Activated CD4-positive, CD25-positive, alpha-beta regulatory T cell treated with anti-CD3 and anti-CD28 coated beads, Interleukin-2, amount 50 U/mL, for 24 hours (primary cell): ENCODE results near the gene DSCAML1.

Experiments used
- ATAC-seq, 2 donors: fragments of 150-1000 bp; cut with Tn5 transposase; one replicate each; pipeline ENCODE4 v1.10.0; 2021; ENCODE audit warnings: mild to moderate bottlenecking in 1 of 2, moderate library complexity in 1 of 2

The DSCAML1 gene

GRCh38 chr11:117604336-117604995 lies 192.6 kb downstream of the DSCAML1 start:
- ATAC-seq, result no peak

GRCh38 chr11:117603932-117604331 lies 193.1 kb downstream of the DSCAML1 start:
- no peak for ATAC-seq

DNA sequence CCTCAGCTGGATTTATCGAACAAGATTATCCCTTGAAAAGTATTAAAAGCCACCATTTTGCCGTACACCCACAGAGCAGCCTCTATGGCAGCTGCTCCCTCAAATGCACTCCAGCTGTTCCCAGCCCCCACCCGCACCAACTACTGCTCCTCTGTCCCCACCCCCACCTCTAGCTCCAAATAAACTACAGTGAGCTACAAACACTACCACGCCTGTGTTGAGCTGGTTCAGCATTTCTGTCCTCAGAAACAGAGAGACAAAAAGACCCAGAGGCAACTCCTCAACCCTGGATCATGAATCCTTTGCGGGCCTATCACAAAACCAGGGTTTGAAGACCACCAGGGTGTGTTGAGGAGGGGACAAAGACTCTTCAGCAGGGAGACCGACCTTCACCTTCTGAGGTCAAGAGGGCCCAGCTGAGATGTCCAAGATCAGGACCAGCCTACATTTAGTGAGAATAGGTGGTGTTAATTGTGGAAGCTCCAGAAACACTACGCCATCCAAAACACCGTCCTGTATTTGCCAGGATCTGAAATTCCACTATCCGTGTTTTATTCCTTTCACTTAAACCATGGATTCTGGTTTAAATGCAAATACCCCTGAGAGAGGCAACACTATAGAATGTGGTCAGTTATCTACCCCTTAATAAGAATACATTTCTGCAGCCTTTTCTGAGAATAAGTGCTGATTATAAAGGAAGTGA lies 195.9 kb downstream of the DSCAML1 start:
- no peak for ATAC-seq

- no peak for ATAC-seq
These were observed 196.7 kb downstream of the DSCAML1 start for GRCh38 chr11:117600234-117600783.

DNA sequence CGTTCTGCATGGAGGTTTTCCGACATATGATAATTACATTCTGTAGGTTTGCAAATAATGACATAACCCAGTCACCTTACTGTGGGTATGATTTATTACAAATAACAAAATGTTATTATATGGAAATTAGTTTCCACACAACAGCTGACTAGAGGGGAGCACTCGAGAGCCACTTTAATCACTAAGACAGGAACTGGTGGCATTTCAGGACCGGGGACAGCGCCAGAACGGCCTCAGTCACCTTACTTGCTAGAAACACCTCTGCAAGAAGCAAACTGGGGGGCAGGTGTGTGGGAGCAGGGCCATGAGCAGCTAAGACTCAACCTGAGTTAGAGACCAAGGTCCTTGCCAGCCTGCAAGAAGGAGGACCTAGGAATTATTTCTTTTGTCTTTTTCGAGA lies 199.9 kb downstream of the DSCAML1 start:
- no peak for ATAC-seq

GRCh38 chr11:117595440-117595839 lies 201.6 kb downstream of the DSCAML1 start:
- ATAC-seq, result no peak

DNA sequence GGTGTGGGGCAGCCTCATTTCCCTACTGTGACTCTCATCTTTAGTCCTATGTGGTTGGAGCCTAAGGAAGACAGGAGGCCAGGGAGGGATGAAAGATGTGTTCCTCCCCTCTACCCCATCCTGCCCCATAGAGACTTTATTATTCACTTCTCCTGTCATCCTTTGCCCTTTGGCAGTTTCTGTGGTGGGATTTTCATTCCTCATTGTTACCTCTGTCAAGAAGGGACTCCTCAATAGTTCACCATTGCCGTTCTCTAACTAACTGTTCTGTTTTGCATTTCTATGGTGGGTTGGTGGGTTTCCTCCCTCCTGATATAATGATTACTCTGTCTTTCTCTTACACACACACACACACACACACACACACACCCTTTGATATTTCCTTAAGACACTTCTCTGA lies 202.3 kb downstream of the DSCAML1 start:
- no peak for ATAC-seq

DNA sequence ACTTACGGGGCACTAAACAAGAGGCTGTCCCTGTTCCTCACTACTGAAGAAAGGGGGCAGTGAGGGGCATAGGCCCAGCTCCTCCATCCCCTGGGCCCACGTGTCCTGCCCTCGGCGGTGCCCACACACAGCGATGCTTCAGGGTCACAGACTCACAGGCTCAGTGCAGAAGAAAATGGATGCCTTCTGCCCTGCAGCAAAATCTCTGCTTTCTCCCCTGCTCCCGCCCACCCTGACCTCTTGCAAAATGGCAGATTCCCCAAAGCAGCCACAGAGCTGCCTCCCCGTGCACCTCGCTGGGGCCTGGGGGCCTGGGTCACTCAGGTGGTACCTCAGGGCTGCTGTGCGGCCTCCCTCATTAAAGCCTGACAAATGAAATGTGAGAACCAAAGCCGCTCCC lies 204.0 kb downstream of the DSCAML1 start:
- no peak for ATAC-seq

DNA sequence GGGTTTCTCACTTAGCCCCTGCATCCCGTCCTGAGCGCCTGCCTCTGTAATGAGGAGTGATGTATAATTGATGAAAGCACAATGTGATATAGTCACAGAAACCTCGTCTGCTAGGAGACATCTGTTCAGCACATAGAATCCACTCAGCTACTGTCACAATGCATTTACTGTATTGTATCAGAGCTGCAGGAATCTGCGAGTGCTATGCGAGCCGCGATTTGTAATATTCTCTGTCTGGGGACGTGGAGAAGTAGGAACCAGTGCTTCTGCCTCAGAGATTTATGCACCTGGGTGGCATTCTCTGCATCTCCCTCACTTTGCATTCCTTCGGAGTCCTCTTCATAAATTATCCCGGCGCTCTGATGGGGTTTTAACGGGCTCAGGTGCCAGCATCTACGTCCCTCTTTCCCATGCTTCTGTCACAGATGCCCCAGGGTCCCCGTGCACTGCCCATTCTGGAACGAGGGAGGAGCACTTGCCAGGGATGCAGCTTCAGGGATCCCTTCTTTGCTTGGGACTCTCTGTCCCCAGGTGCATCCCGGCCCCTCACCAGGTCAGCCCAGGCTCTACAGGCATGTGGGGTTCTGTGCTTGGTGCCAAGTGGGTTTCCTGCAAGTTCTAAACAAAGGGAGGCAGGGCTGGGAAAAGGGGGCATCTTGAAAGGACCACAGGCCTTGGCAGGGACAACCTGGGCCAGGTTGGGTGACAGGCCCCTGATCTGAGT lies 205.5 kb downstream of the DSCAML1 start:
- ATAC-seq, result no peak

DNA sequence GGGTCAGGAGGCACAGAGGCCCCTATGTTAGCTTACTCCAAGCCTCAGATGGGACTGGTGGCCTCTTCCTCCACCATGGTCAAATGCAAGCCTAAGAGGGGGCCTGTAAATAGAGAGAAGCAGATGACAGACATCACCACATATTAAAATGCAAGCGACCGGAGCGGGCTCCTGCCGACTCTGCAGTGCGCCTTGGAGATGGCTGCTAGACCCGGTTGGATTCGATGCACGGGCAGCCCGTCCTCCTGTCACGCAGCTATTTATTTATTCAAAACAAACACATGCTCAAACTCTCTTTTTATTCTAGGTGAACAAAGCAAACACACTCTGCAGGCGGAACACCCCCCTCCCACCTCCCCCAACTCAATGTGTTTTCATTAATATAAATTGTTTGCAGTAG lies 208.0 kb downstream of the DSCAML1 start:
- no peak for ATAC-seq

DNA sequence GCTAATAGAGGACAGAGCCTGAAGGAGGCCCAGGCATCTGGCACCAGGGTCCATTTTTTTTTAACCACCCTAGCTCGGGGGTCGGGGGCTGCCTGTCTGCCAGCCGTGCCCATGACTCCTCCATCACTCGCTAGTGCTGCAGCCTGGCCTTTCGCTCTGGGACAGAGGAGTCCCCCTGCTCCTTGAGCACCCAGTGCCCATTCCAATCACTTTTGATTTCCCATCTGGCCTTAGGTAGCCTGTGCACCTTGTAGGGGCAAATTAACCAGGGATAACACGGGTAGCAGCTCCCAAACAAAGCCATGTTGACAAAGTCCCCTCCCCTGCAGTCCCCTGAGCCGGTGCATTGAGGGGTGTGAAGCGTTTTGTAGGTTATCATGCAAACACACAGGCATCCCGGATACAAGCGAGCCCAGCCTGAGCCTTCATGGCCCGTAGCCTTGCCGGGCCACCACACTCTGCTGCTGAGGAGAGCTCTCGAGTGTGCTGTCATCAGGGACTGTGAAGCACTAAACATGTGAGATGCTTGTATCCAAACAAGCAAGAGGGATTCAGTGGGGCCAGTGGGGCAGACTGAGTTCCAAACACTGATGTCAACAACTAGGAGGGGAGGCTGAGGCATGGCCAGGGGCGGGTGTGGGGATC lies 208.7 kb downstream of the DSCAML1 start:
- no peak for ATAC-seq

DNA sequence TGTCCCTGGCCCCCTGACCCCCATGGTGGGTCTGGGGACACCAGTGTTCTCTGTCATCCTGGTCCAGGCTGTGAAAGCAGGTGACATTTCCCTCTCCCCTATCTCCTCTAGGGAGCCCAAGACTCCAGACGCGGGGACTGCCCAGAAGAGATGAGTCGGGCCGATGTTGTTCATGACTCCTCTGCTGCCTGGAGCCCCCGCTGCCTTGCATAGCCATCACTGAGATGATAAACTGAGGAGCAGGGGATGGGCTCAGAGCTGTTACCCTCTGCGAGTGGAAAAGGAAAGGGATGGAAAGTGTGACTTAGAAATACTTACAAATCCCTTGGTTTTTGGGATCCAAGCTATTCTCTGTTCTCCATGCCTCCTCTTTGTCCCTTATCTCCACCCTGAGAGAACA lies 209.6 kb downstream of the DSCAML1 start:
- no peak for ATAC-seq

GRCh38 chr11:117586392-117586791 lies 210.6 kb downstream of the DSCAML1 start:
- ATAC-seq, result no peak

GRCh38 chr11:117585631-117586030 lies 211.4 kb downstream of the DSCAML1 start:
- ATAC-seq, result no peak

- ATAC-seq, result no peak
These were observed 212.8 kb downstream of the DSCAML1 start for GRCh38 chr11:117584056-117584830.

- ATAC-seq, result no peak
These were observed 213.8 kb downstream of the DSCAML1 start for GRCh38 chr11:117583063-117583801.

DNA sequence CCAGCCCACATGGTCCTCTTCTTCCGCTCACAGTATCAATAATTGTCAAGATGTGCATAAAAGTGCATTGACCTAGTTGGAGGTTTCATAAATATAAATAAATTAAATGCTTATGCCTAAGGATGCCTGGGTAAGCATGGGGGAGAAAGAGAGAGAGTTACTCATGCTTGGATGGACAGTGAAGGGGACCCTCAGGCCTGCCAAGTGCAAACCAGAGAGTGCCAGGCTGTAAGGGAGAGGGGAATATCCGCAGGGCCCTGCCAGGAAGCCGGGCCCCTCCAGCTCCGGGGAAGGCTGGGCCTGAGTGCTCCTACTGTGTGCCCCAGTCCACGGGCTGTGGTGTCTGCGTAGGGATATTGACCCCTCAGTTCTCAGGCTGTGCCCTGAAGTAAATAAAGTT lies 214.6 kb downstream of the DSCAML1 start:
- no peak for ATAC-seq

- no peak for ATAC-seq
These were observed 216.2 kb downstream of the DSCAML1 start for GRCh38 chr11:117580866-117581265.

DNA sequence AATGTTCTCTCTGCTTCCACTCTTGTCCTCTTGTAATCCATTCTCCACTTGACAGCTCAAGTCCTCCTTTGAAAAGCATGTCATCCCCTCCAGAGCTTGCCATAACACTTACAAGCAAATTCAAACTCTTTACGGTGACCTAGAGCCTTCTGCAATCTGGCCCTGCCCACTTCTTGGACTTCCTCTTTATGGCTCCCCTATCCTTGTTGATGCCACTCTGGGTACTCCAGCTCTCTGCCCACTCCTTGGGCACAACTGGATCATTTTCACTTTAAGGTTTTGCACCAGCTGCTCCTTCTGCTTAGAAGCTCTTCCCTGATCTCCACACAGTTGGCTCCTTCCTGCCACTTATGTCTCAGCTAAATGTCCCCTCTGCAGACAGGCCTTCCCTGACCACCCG lies 217.9 kb downstream of the DSCAML1 start:
- no peak for ATAC-seq

DNA sequence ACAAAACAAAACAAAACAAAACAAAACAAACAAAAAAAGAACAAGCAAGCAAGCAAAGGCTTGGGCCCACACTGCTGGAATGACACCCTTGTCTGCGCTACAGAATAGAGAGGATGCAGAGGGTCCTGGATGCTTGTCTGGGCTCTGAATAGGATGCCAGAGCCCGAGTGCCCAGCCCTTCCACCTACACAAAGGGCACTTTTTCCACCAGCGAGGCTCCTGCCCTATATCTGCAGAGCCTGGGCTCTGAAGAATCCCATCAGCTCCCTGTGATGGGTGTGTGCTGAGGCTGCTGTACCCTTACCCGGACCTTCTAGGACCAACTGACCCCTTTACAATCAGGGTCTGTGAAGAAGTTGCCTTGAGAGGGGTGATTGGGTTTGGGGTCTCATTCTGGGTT lies 221.2 kb downstream of the DSCAML1 start:
- no peak for ATAC-seq

GRCh38 chr11:117574551-117574950 lies 222.5 kb downstream of the DSCAML1 start:
- no peak for ATAC-seq

GRCh38 chr11:117573326-117573725 lies 223.7 kb downstream of the DSCAML1 start:
- no peak for ATAC-seq
